ENCODE results near the gene STK10. TPM values are rescaled to one million over a fixed set of nuclear protein-coding genes. Genes with fewer than 3 reads are reported as not detected.

The STK10 gene
- total and polyA plus RNA-seq, 12 donors, result 5.5 to 39.1 (median 19.0) TPM

GRCh38 chr5:172075656-172076055 lies 112.4 kb downstream of the STK10 start:
- Histone ChIP-seq H3K4me3 (no peak overlapping the region), H3K27ac (no peak overlapping the region), H3K9me3 (replicated peaks in 1 of 3) (no peaks in the 10 kb centered on the region), H3K4me1 (replicated peaks in 1 of 2) (peaks cover 0 to 20% of the 10 kb centered on the region in 2 donors), H3K27me3 (no peaks in the 10 kb centered on the region), H3K36me3 (replicated peaks in 1 of 2) (peaks cover 0 to 3% of the 10 kb centered on the region in 2 donors)
- no peak for TF ChIP-seq POLR2A (IDR thresholded peaks at IDR 0.05)
- no peak for TF ChIP-seq CTCF (IDR thresholded peaks at IDR 0.05)
- no peak for DNase-seq
- intact Hi-C loops (cut with DNase I), result no loop called here
- WGBS, 4 donors, result 94 to 100% (median 97%) methylated on average over 4 of the region's 4 CpGs

GRCh38 chr5:172074896-172075295 lies 113.1 kb downstream of the STK10 start:
- no peak overlapping the region for H3K27ac ChIP-seq
- TF ChIP-seq CTCF (IDR thresholded peaks at IDR 0.05) (no peak), POLR2A (IDR thresholded peaks at IDR 0.05) (no peak)
- H3K27me3 ChIP-seq, result no peaks in the 10 kb centered on the region
- no peaks in the 10 kb centered on the region for H3K9me3 ChIP-seq (replicated peaks in 1 of 3)
- WGBS, 4 donors, result 89 to 100% (median 94%) methylated on average over 3 of the region's 3 CpGs
- H3K4me1 ChIP-seq (replicated peaks in 1 of 2), result peaks cover 0 to 20% of the 10 kb centered on the region in 2 donors
- intact Hi-C loops (cut with DNase I), result no loop called here
- H3K4me3 ChIP-seq, result no peak overlapping the region
- H3K36me3 ChIP-seq (replicated peaks in 1 of 2), result no peaks in the 10 kb centered on the region
- DNase-seq, result peak in 1 of 7 donors; percentile 4

- Histone ChIP-seq H3K9me3 (replicated peaks in 1 of 3) (no peaks in the 10 kb centered on the region), H3K27me3 (no peaks in the 10 kb centered on the region), H3K4me3 (no peak overlapping the region), H3K27ac (no peak overlapping the region), H3K4me1 (replicated peaks in 1 of 2) (no peaks in the 10 kb centered on the region), H3K36me3 (replicated peaks in 1 of 2) (no peaks in the 10 kb centered on the region)
- 89 to 98% (median 91%) methylated on average over 3 of the region's 3 CpGs for WGBS, 4 donors
- TF ChIP-seq CTCF (IDR thresholded peaks at IDR 0.05) (no peak), POLR2A (IDR thresholded peaks at IDR 0.05) (no peak)
- DNase-seq, result no peak
- intact Hi-C loops (cut with DNase I), result no loop called here
Observed at GRCh38 chr5:172071309-172071875, 116.6 kb downstream of the STK10 start.

GRCh38 chr5:172065431-172066065 lies 122.5 kb downstream of the STK10 start:
- TF ChIP-seq POLR2A (IDR thresholded peaks at IDR 0.05), result no peak
- TF ChIP-seq CTCF (IDR thresholded peaks at IDR 0.05), result no peak
- intact Hi-C loops (cut with DNase I), result no loop called here
- WGBS, 4 donors, result 72 to 82% (median 77%) methylated on average over 6 to 7 of the region's 7 CpGs
- H3K4me1 ChIP-seq (replicated peaks in 1 of 2), result no peaks in the 10 kb centered on the region
- no peak overlapping the region for H3K27ac ChIP-seq
- DNase-seq, result peak in 2 of 7 donors; percentile 8 to 12
- H3K27me3 ChIP-seq, result no peaks in the 10 kb centered on the region
- peaks cover 0 to 26% of the 10 kb centered on the region in 2 donors for H3K36me3 ChIP-seq (replicated peaks in 1 of 2)
- no peaks in the 10 kb centered on the region for H3K9me3 ChIP-seq (replicated peaks in 1 of 3)
- H3K4me3 ChIP-seq, result no peak overlapping the region
